Pancreas (tissue), 10 donors: ENCODE data around the gene HMGN2. TPM values are rescaled to one million over a fixed set of nuclear protein-coding genes. Genes with fewer than 3 reads are reported as not detected.

Experiments
- ATAC-seq, 4 donors: fragments of 200-7000 bp; cut with Tn5 transposase; one replicate each; pipeline versions ENCODE4 v1.8.0 to v1.9.1; 2020; ENCODE audit warnings: mild to moderate bottlenecking in 4 of 4, moderate library complexity in 4 of 4
- DNase-seq, 6 donors: peaks; one replicate each; pipeline ENCODE4 v3.0.0-alpha.2; 2020
- FAIRE-seq: peaks from 2 replicates; lab custom pipeline; 2012; peaks lifted over from hg19 to GRCh38; lab: Jason Lieb, UNC
- H3K27ac ChIP-seq, 4 donors: fragments of 200-600 bp; sonication (generic); 1 replicate in 3 of 4; 2 replicates in 1 of 4; pipeline versions ENCODE4 v1.5.0 to v1.8.0; 2020
- H3K27me3 ChIP-seq, 4 donors: fragments of 200-600 bp; one replicate each; pipeline ENCODE4 v1.8.0; 2021
- H3K36me3 ChIP-seq, 3 donors: fragments of 200-600 bp; sonication (generic) in 1 of 3; one replicate each; pipeline versions ENCODE4 v1.5.0 to v1.8.0; 2020 to 2021
- H3K4me1 ChIP-seq, 3 donors: fragments of 200-600 bp; one replicate each; pipeline ENCODE4 v1.8.0; 2021
- H3K4me3 ChIP-seq, 4 donors: fragments of 200-600 bp; sonication (generic) in 2 of 4; one replicate each; pipeline versions ENCODE4 v1.5.0 to v1.8.0; 2020 to 2021
- H3K9me3 ChIP-seq, 4 donors: fragments of 200-600 bp; one replicate each; pipeline ENCODE4 v1.8.0; 2021
- WGBS, 2 donors: extraction: QIAGEN DNeasy Blood & Tissue Kit; methylation state at CpG; one replicate each; pipeline ENCODE4 v1.1.7; 2013; 5-methylcytosine and 5-hydroxymethylcytosine counted together
- intact Hi-C, 3 donors: fragments of 100-400 bp; cut with DNase I; formaldehyde crosslinking; loops; one replicate each; pipeline versions ENCODE4 v1.11.1 to v1.14.2; 2022
- polyA plus RNA-seq, 2 donors: library from polyadenylated mRNA; stranded (reverse); fragments of 200-250 nt; gene quantifications; one replicate each; pipeline ENCODE4 v1.2.3, GENCODE V29; 2013
- total RNA-seq, 6 donors: library from RNA; stranded (reverse); fragmentation: NEBNext Ultra II Directional in 4 of 6; extraction: Animal tissue kit (Norgen Biotek cat#: 25700) in 4 of 6; gene quantifications; one replicate each; pipeline versions ENCODE4 v1.2.1 to v1.2.4, GENCODE V29; 2021 to 2023
- TF ChIP-seq, protein P1 (sequence below), 4 donors: fragments of 200-600 bp; sonication (generic) in 3 of 4; IDR thresholded peaks; one replicate each; pipeline versions ENCODE4 v1.5.0 to v1.8.0; 2021; ENCODE audit warnings: antibody characterized with exemption in 4 of 4
- donor health status: healthy with polysubstance abuse.
- donor health status: DM: no; HTN: no; CAD: no; lungs with moderate emphysema.
- donor health status: DM: no; HTN: no; CAD: no.
- donor health status: control.
- donor health status: control.
- donor health status: Bipolar disorder and iron deficiency.
- donor health status: DM: yes; HTN: yes; CAD: no.
- donor health status: DM: no; HTN: no; CAD: no.
- donor health status: DM: no; HTN: no; CAD: no.
- donor health status: DM: yes; HTN: yes; CAD: no.

The HMGN2 gene
- total and polyA plus RNA-seq, 8 donors = 102 to 438 (median 172) TPM

DNA sequence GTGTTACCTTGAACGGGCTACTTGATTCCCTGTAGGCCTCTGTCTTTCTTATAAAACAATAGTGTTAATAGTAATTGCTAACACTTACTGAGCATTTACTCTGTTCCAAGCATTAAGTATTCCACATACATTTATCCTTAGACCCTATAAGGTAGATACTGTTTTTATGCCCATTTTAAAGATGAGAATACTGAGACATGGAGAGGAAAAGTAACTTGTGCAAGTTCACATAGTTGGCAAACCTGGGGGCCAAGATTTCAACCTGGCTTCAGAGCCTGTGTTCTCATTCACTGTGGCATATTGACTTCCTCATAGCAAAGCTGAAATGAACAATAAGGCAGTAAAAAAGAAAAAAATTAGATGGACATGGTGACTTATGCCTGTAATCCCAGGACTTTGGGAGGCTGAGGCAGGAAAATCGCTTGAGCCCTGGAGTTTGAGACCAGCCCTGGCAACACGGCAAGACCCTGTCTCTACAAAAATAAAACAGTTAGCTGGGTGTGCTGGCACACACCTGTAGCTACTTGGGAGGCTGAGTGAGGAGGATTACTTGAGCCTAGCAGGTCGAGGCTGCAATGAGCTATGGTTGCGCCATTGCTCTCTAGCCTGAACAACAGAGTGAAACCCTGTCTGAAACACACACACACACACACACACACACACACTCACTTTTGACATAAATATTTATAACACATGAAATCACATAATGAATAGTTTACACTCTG, 19.6 kb upstream of the HMGN2 start:
- TF ChIP-seq, protein P1, sequence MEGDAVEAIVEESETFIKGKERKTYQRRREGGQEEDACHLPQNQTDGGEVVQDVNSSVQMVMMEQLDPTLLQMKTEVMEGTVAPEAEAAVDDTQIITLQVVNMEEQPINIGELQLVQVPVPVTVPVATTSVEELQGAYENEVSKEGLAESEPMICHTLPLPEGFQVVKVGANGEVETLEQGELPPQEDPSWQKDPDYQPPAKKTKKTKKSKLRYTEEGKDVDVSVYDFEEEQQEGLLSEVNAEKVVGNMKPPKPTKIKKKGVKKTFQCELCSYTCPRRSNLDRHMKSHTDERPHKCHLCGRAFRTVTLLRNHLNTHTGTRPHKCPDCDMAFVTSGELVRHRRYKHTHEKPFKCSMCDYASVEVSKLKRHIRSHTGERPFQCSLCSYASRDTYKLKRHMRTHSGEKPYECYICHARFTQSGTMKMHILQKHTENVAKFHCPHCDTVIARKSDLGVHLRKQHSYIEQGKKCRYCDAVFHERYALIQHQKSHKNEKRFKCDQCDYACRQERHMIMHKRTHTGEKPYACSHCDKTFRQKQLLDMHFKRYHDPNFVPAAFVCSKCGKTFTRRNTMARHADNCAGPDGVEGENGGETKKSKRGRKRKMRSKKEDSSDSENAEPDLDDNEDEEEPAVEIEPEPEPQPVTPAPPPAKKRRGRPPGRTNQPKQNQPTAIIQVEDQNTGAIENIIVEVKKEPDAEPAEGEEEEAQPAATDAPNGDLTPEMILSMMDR (IDR thresholded peaks at IDR 0.05) = no peak
- Histone ChIP-seq H3K36me3 (peaks cover 0 to 11% (median 0%) of the 10 kb centered on the region in 3 donors), H3K27me3 (no peaks in the 10 kb centered on the region), H3K9me3 (no peaks in the 10 kb centered on the region), H3K27ac (no peak overlapping the region), H3K4me1 (no peaks in the 10 kb centered on the region), H3K4me3 (no peak overlapping the region)
- intact Hi-C loops = no loop called here
- DNase-seq (no peak), ATAC-seq (no peak), FAIRE-seq (no peak)
- WGBS, 2 donors = 95% methylated on average over 5 of the region's 5 CpGs

DNA sequence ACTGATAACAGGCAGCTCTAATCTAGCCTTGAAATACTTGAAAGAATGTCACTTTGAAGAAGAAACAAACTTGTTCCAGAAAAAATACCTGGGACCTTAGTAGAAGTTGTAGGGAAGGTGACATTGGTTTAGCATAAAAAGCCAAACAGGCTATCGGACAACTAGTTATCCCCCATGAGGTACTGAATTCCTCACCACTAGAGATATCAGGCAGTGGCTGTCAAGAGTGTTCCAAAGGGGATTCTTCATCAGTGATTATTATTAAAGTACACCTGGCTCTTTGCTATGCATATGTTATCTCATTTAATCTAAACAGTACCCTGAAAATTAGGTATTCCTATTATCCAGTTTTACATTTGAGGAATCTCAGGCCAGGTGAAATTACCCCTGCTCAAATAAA, 13.1 kb upstream of the HMGN2 start:
- Histone ChIP-seq H3K4me1 (no peaks in the 10 kb centered on the region), H3K4me3 (no peak overlapping the region), H3K36me3 (peaks cover 0 to 11% (median 0%) of the 10 kb centered on the region in 3 donors), H3K9me3 (no peaks in the 10 kb centered on the region), H3K27ac (no peak overlapping the region), H3K27me3 (no peaks in the 10 kb centered on the region)
- ATAC-seq = no peak
- 98 to 100% methylated on average over 1 of the region's 1 CpG for WGBS, 2 donors
- no peak for FAIRE-seq
- TF ChIP-seq, protein P1 (IDR thresholded peaks at IDR 0.05) = no peak
- DNase-seq = no peak
- intact Hi-C loops = no loop called here

DNA sequence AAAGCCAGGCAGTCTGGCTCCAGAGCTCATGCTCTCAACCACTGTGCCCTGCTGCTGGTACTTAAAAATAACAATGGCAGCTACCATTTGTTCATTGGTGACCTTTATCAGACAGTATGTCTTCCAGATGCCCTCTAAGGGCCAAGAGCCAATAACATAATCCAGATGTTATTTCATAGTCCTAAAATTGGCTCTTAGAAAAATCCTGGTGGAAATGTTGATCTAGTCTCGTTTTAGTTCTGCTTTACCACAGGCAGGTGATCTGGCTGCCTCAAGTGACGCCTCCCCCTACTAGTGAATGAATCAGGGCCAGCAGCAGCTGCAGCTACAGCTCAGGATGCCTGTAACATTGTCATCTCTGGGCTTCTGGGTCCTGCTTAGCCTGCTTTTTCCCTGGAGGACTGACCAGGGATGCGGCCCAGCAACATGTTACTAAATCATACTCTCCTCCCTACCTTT, 12.6 kb upstream of the HMGN2 start:
- H3K36me3 ChIP-seq = peaks cover 0 to 7% (median 0%) of the 10 kb centered on the region in 3 donors
- H3K27me3 ChIP-seq = no peaks in the 10 kb centered on the region
- DNase-seq (no peak), ATAC-seq (no peak), FAIRE-seq (no peak)
- no peaks in the 10 kb centered on the region for H3K9me3 ChIP-seq
- TF ChIP-seq, protein P1 (IDR thresholded peaks at IDR 0.05) = no peak
- no peaks in the 10 kb centered on the region for H3K4me1 ChIP-seq
- WGBS, 2 donors = 80 to 88% methylated on average over 3 of the region's 3 CpGs
- intact Hi-C loops = no loop called here
- H3K27ac ChIP-seq = no peak overlapping the region
- H3K4me3 ChIP-seq = no peak overlapping the region

DNA sequence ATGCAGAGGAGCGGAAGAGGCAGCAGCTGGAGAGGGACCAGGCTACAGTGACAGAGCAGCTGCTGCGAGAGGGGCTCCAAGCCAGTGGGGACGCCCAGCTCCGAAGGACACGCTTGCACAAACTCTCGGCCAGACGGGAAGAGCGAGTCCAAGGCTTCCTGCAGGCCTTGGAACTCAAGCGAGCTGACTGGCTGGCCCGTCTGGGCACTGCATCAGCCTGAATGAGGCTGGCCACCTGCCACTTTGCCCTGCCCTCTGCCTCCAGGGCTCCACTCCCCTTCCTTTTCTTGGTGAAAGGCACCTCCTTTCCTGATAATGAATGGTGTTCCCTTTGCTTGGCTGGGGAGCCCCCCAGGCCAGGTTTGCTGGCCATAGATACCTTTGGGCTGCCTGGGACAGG, 3.3 kb upstream of the HMGN2 start:
- peaks cover 4 to 14% (median 6%) of the 10 kb centered on the region in 3 donors for H3K4me1 ChIP-seq
- no peaks in the 10 kb centered on the region for H3K9me3 ChIP-seq
- TF ChIP-seq, protein P1 (IDR thresholded peaks at IDR 0.05) = no peak
- DNase-seq (peak; percentile 11 to 70 (median 43)), ATAC-seq (no peak), FAIRE-seq (no peak)
- no peaks in the 10 kb centered on the region for H3K27me3 ChIP-seq
- intact Hi-C loops = no loop called here
- 48 to 78% methylated on average over 10 of the region's 10 CpGs for WGBS, 2 donors
- H3K27ac ChIP-seq = no peak overlapping the region
- H3K36me3 ChIP-seq = peaks cover 0 to 16% (median 2%) of the 10 kb centered on the region in 3 donors
- H3K4me3 ChIP-seq = no peak overlapping the region

DNA sequence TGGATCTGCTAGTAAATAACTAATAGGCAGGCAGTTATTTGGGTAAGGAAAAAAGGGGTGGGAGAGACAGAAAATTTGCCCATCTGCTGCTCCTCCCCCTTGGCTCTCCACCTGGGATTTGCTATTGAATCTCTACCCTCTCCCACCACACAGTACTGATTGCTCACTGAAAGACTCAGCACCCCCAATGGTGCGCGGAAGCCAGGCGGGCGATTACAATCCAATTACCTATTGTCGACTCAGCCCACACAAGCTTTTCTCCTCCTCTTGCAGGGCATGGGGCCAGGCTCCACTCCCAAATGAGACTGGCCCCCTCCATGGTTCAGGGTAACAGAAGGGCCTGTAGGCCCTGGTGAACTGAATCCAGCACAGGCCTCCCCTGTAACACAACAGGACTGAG, 2.7 kb upstream of the HMGN2 start:
- Histone ChIP-seq H3K36me3 (peaks cover 0 to 20% (median 8%) of the 10 kb centered on the region in 3 donors), H3K27me3 (no peaks in the 10 kb centered on the region), H3K9me3 (no peaks in the 10 kb centered on the region), H3K4me1 (peaks cover 7 to 20% (median 10%) of the 10 kb centered on the region in 3 donors), H3K27ac (no peak overlapping the region), H3K4me3 (no peak overlapping the region)
- no peak for FAIRE-seq
- 77 to 87% methylated on average over 5 of the region's 5 CpGs for WGBS, 2 donors
- ATAC-seq = no peak
- DNase-seq = peak in 2 of 6 donors; percentile 17 to 43
- TF ChIP-seq, protein P1 (IDR thresholded peaks at IDR 0.05) = no peak
- intact Hi-C loops = no loop called here
